HG02763 (cell line): Measurements from ENCODE around the gene ANKRD33.

Experiments
- ATAC-seq: cut with Tn5 transposase; IDR thresholded peaks from one replicate; pipeline ENCODE4 v1.9.1; 2021; ENCODE audit warnings: mild to moderate bottlenecking, moderate library complexity; ENCODE audit not compliant: unreplicated experiment

ANKRD33 gene

GRCh38 chr12:51898506-51898905 is 10.6 kb downstream of the ANKRD33 start:
- ATAC-seq, result no peak

GRCh38 chr12:51898937-51899336 is 11.0 kb downstream of the ANKRD33 start:
- no peak for ATAC-seq

- no peak for ATAC-seq
Measured at GRCh38 chr12:51900323-51900889, 12.5 kb downstream of the ANKRD33 start.

DNA sequence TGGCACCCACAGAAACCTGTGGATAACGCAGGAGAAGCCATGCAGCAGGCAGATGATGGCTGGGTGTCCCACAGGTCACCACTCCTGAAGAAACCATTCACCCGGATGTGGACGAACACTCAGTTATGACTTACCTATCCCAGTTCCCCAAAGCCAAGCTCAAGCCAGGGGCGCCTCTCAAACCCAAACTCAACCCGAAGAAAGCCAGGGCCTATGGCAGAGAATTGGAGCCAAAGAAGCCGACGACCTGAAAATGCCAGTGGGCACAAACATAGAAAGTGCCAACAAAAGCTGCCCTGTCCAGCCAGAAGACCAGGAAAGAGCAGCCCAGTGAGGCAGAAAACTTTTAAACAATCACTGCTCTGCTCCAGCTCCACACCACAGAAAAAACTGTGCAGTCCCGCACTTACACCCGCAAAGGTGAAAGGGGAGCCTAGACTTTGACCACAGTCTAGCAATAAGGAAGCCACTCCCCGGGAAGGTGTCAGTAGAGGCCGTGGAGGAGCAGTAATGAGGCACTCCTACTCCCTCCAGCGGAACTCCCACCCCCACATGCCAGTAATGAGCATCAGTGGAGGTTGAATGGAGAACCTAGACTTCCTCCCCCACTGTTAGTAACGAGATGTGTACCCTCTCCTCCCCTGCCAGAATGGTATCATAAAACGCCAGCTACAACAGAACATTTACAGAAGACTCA is 13.4 kb downstream of the ANKRD33 start:
- no peak for ATAC-seq

DNA sequence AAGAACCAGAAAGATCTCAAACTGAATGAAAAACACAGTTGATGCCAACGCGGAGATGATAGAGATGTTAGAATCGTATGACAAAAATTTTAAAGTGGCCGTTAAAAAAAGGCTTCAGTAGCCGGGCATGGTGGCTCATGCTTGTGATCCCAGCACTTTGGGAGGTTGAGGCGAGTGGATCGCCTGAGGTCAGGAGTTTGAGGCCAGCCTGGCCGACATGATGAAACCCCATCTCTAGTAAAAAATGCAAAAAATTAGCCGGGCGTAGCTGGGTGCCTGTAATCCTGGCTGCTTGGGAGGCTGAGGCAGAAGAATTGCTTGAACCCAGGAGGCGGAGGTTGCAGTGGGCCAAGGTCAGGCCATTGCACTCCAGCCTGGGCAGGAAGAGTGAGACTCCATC is 14.0 kb downstream of the ANKRD33 start:
- no peak for ATAC-seq

- ATAC-seq, result no peak
Measured at GRCh38 chr12:51904951-51905470, 17.1 kb downstream of the ANKRD33 start.

- no peak for ATAC-seq
Measured at GRCh38 chr12:51905471-51906429, 17.8 kb downstream of the ANKRD33 start.

DNA sequence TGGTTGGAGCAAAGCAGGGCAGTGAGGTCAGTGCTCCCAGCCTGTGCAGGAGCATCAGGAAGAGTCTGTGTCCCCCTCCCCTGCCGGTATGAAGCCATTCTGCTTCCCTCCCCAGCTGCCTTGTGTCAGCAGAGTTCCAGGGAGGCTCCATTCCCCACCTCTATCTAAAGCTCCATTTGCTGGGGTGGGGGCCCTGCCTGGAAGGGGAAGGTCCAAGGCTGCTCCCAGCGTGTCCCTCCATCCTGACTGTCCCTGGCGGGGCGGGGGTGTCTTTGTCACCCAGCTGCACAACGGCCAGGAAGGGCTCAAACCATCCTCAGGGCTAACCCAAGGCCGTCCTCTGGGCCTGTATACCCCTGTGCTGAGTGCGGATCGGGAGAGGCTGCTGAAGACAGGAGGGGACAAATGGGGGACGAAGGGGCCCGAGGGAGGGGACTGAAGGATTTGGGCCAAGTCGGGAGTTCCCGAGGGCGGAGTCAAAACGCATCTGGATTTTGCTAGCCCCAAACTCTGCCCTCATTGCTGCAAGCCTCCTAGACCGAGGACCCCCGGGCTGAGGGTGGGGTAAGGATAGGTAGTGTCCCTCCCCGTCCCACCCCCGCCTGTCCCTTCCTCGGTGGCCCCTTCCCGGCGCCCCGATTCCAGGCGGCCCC is 18.7 kb downstream of the ANKRD33 start:
- ATAC-seq, result no peak

GRCh38 chr12:51907083-51907855 is 19.4 kb downstream of the ANKRD33 start, which contains the start of gene ACVRL1:
ACVRL1 (plus strand) TSS chr12:51907504; CDS start chr12:51912475, 4,971 bp downstream.
- ATAC-seq, result no peak

DNA sequence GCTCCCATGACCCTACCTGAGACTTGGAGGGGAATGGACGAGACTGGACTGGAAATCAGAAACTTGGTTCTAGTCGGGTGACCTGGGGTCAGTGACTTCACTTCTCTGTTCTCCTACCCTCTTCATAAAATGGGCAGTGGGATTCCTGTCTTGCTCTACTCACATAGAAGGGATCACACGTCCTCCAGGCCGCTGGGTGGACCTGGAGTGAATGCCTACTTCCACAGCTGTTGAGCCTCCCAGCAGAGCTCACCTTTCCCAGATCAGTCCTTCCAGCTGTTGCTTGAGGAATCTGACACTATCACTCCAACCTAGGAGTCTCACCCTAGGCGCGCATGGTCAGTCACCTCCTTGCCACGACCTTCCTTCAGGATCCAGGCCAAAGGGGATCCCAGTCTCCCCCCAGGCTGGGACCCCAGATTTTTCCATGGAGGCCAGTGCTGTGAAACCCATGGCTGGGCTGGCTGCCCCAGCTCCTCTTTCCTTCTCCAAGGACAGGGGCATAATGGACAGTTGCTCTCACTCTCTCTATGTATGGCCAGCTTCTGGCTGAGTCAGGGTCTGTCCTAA is 20.0 kb downstream of the ANKRD33 start:
- ATAC-seq, result no peak

GRCh38 chr12:51908876-51909592 is 21.1 kb downstream of the ANKRD33 start:
- no peak for ATAC-seq

DNA sequence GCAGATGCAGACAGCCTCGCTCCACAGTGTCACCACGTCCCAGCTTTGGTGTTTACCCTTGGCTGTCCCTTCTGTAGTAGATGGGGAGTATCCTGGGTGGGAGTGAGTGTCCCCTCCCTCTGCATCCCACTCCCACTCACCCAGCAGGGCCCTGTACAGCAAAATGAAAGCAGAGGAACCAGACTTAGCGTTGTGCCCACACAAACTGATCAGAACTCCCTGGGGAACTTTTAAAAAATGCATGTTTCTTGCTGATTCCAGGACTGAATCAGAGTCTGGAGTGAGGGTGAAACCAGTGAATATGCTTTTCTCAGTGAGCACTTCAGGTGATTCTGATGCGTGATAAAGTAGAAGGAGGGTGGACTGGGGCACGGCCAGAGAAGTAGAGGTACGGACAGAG is 22.3 kb downstream of the ANKRD33 start:
- no peak for ATAC-seq

GRCh38 chr12:51910691-51911090 is 22.8 kb downstream of the ANKRD33 start:
- ATAC-seq, result no peak

DNA sequence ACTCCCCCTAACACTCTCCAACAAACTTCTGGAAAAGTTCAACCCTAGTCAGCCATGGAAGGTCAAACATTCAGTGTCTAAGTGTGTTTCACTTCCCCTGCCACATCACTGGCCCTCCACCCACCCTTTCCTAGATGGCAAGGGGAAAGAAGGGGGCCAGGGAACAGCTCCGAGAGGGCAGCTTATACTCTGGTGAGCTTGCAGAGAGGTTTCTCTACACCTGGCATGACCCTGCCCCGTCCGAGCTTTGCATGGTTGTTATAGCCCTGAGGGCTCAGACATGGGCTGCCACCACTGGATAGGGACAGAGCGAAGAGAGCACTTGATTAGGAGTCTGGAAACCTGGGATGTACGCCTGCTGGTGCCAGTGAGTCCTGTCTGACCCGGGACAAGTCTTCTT is 23.4 kb downstream of the ANKRD33 start:
- ATAC-seq, result no peak

- ATAC-seq, result no peak
Measured at GRCh38 chr12:51911788-51912711, 24.1 kb downstream of the ANKRD33 start.

DNA sequence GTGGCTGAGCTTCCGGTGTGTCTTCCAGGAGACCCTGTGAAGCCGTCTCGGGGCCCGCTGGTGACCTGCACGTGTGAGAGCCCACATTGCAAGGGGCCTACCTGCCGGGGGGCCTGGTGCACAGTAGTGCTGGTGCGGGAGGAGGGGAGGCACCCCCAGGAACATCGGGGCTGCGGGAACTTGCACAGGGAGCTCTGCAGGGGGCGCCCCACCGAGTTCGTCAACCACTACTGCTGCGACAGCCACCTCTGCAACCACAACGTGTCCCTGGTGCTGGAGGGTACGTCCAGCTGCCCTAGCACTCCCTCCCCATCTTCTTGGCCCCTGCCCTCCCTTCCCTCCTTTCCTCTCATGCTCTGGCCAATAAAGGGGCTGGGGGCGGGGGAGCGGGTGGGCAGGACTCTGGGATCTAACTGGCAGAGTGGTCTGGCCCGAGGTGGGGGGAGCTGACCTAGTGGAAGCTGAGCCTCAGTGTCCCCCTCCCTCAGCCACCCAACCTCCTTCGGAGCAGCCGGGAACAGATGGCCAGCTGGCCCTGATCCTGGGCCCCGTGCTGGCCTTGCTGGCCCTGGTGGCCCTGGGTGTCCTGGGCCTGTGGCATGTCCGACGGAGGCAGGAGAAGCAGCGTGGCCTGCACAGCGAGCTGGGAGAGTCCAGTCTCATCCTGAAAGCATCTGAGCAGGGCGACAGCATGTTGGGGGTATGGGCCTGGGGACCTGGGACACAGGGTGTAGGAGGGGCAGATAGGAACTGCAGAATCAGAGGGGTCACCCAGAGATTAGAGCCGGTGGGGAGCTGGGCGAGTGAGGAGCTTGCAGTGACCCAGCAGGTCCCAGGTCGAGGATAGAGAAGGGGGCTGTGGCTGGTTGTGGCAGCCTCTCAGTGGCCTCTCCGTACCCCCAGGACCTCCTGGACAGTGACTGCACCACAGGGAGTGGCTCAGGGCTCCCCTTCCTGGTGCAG is 25.4 kb downstream of the ANKRD33 start:
- ATAC-seq, result no peak
